IPS-15b (cell line): Measurements from ENCODE around the gene DNAL1.

Source experiments
- H3K27me3 ChIP-seq: one replicate; pipeline ENCODE4 v1.6.1; 2013; ENCODE audit warnings: low read length; ENCODE audit not compliant: control insufficient read depth, insufficient read depth
- H3K36me3 ChIP-seq: one replicate; pipeline ENCODE4 v1.6.1; 2013; ENCODE audit warnings: low read length; ENCODE audit not compliant: control insufficient read depth, insufficient read depth
- H3K4me1 ChIP-seq: one replicate; pipeline ENCODE4 v1.6.1; 2013; ENCODE audit warnings: mild to moderate bottlenecking, low read length; ENCODE audit not compliant: control insufficient read depth, insufficient read depth
- H3K4me3 ChIP-seq: one replicate; pipeline ENCODE4 v1.5.1; 2013; ENCODE audit warnings: low read depth, low read length
- H3K9ac ChIP-seq: one replicate; pipeline ENCODE4 v1.6.1; 2013; ENCODE audit warnings: low read depth, mild to moderate bottlenecking, low read length
- H3K9me3 ChIP-seq: one replicate; pipeline ENCODE4 v1.6.1; 2013; ENCODE audit warnings: mild to moderate bottlenecking, low read length; ENCODE audit not compliant: control insufficient read depth, insufficient read depth

The DNAL1 gene

GRCh38 chr14:73712071-73712506, 67.3 kb downstream of the DNAL1 start:
- no peaks in the 10 kb centered on the region for H3K9me3 ChIP-seq
- H3K4me1 ChIP-seq: peaks cover 3% of the 10 kb centered on the region
- H3K9ac ChIP-seq: no peak overlapping the region
- H3K27me3 ChIP-seq: no peaks in the 10 kb centered on the region
- peaks cover 2% of the 10 kb centered on the region for H3K36me3 ChIP-seq
- peak overlapping the region; percentile 96 for H3K4me3 ChIP-seq

- Histone ChIP-seq H3K9me3 (no peaks in the 10 kb centered on the region), H3K9ac (peak overlapping the region; percentile 95), H3K36me3 (peaks cover 2% of the 10 kb centered on the region), H3K4me3 (peak overlapping the region; percentile 96), H3K4me1 (peaks cover 8% of the 10 kb centered on the region), H3K27me3 (no peaks in the 10 kb centered on the region)
Measured at GRCh38 chr14:73712540-73713180, 67.9 kb downstream of the DNAL1 start.

- peaks cover 8% of the 10 kb centered on the region for H3K4me1 ChIP-seq
- H3K4me3 ChIP-seq: peak overlapping the region; percentile 96
- no peaks in the 10 kb centered on the region for H3K9me3 ChIP-seq
- H3K36me3 ChIP-seq: peaks cover 2% of the 10 kb centered on the region
- H3K9ac ChIP-seq: peak overlapping the region; percentile 95
- H3K27me3 ChIP-seq: no peaks in the 10 kb centered on the region
Measured at GRCh38 chr14:73713206-73713802, 68.5 kb downstream of the DNAL1 start.

- H3K4me1 ChIP-seq: peaks cover 8% of the 10 kb centered on the region
- H3K9ac ChIP-seq: peak within 1 kb of the TSS; percentile 95
- no peaks in the 10 kb centered on the region for H3K27me3 ChIP-seq
- H3K9me3 ChIP-seq: no peaks in the 10 kb centered on the region
- H3K4me3 ChIP-seq: peak within 1 kb of the TSS; percentile 96
- H3K36me3 ChIP-seq: peaks cover 2% of the 10 kb centered on the region
Measured at GRCh38 chr14:73713803-73714655, 69.2 kb downstream of the DNAL1 start, which contains the start of gene PNMA1. TSS of gene PNMA1 (minus strand) at chr14:73714384. CDS start at chr14:73713639, 745 bp downstream.

- peak overlapping the region; percentile 51 for H3K4me3 ChIP-seq
- peaks cover 2% of the 10 kb centered on the region for H3K36me3 ChIP-seq
- H3K4me1 ChIP-seq: peaks cover 13% of the 10 kb centered on the region
- no peaks in the 10 kb centered on the region for H3K27me3 ChIP-seq
- no peak overlapping the region for H3K9ac ChIP-seq
- H3K9me3 ChIP-seq: no peaks in the 10 kb centered on the region
Measured at GRCh38 chr14:73714656-73715081, 69.9 kb downstream of the DNAL1 start.

GRCh38 chr14:73715707-73716106, 70.9 kb downstream of the DNAL1 start:
- no peak overlapping the region for H3K4me3 ChIP-seq
- no peaks in the 10 kb centered on the region for H3K27me3 ChIP-seq
- H3K9me3 ChIP-seq: no peaks in the 10 kb centered on the region
- H3K4me1 ChIP-seq: peaks cover 18% of the 10 kb centered on the region
- H3K36me3 ChIP-seq: peaks cover 2% of the 10 kb centered on the region
- no peak overlapping the region for H3K9ac ChIP-seq

GRCh38 chr14:73717266-73717665, 72.5 kb downstream of the DNAL1 start:
- H3K36me3 ChIP-seq: peaks cover 2% of the 10 kb centered on the region
- no peaks in the 10 kb centered on the region for H3K9me3 ChIP-seq
- no peak overlapping the region for H3K4me3 ChIP-seq
- peaks cover 28% of the 10 kb centered on the region for H3K4me1 ChIP-seq
- H3K27me3 ChIP-seq: no peaks in the 10 kb centered on the region
- H3K9ac ChIP-seq: no peak overlapping the region

GRCh38 chr14:73717711-73718417, 73.1 kb downstream of the DNAL1 start:
- Histone ChIP-seq H3K27me3 (no peaks in the 10 kb centered on the region), H3K4me1 (peaks cover 28% of the 10 kb centered on the region), H3K9ac (peak overlapping the region; percentile 60), H3K4me3 (peak overlapping the region; percentile 66), H3K9me3 (no peaks in the 10 kb centered on the region), H3K36me3 (peaks cover 4% of the 10 kb centered on the region)

GRCh38 chr14:73718418-73719251, 73.8 kb downstream of the DNAL1 start:
- peak overlapping the region; percentile 60 for H3K9ac ChIP-seq

GRCh38 chr14:73719361-73719760, 74.6 kb downstream of the DNAL1 start:
- Histone ChIP-seq H3K27me3 (no peaks in the 10 kb centered on the region), H3K4me1 (peaks cover 30% of the 10 kb centered on the region), H3K9me3 (no peaks in the 10 kb centered on the region), H3K36me3 (peaks cover 4% of the 10 kb centered on the region), H3K4me3 (peak overlapping the region; percentile 22), H3K9ac (no peak overlapping the region)

More at GRCh38 chr14:73718418-73719251, 73.8 kb downstream of the DNAL1 start:
- Histone ChIP-seq H3K9me3 (no peaks in the 10 kb centered on the region), H3K27me3 (no peaks in the 10 kb centered on the region), H3K4me3 (peak overlapping the region; percentile 66), H3K36me3 (peaks cover 4% of the 10 kb centered on the region), H3K4me1 (peaks cover 28% of the 10 kb centered on the region)
